ENCODE measurements around the gene SERPIND1. TPM values are rescaled to one million over a fixed set of nuclear protein-coding genes. Genes with fewer than 3 reads are reported as not detected.

The SERPIND1 gene
- total RNA-seq, 4 donors from 2014 or later = 0.24 to 0.37 TPM; not detected in 2

DNA sequence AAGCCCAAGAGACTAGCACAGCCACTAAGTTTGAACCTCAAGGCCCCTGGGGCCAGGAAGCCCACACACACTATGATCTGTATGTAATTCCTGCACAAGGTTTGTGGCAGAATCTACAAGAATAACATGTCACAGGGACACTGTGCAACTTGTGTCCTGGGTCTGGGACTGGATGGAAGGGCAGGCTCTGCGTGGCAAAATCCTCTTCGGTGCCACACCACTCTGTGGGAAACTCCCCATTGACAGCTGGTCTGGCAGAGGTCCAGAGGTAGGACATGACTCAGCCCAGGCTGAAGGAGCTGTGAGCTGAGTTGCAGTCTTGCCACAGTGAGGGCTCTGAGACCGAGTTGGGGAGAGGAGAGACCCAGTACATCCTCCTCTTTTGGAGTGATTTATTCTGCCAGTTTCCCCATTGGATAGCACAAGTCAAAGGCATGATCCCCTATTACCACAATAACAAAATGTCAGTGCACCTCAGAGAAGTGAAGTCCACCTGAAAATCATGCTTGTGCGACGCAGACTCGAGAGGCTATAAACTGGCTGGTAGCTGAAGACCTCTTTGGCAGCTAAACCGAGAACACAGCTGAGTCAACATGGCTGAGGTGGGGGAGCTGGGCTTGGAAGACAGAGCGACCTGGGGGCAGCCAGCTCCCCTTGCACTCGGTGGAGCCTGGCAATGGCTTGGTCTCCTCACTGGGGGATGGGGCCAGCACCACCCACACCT is 23.3 kb upstream of the SERPIND1 start:
- peak; percentile 51 for DNase-seq (ENCODE audit: low spot score)
- ATAC-seq (ENCODE audit: low FRiP score) = peak; percentile 82
- no peak for TF ChIP-seq CTCF (IDR thresholded peaks at IDR 0.05)

DNA sequence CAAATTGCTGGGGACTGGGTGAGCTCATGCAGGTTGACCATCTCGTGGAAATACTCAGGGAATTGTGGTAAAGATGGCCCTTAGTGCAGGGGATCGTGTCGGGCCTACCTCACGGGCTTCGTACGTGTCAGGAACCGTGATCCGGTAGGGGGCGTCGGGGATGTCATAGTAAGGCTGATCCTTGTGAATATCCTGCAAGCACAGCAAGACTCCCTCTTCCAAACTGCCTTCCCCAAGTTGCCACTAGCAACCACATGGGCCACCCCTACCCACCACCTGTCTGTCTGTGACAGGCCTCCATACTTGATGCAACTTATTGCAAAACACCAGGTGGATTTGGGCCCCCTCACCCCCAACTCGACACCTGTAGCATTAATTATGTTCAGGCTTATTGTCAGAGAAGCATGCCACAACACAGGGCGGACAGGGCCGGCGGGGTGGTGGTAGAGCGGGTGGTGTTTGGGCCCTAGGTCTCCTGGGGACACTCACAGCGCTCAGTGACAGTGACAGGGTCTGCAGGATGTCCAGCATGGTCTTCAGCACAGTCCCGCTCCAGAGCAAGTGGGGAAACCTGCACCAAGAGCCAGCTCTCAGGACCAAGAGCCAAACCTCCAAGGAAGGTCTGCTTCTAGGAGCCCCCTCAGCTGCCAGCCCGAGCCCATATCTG is 22.6 kb upstream of the SERPIND1 start:
- no peak for TF ChIP-seq CTCF (IDR thresholded peaks at IDR 0.05)
- no peak for ATAC-seq (ENCODE audit: low FRiP score)
- no peak for DNase-seq (ENCODE audit: low spot score)

- no peak for DNase-seq (ENCODE audit: low spot score)
- ATAC-seq (ENCODE audit: low FRiP score) = no peak
- TF ChIP-seq CTCF (IDR thresholded peaks at IDR 0.05) = no peak
Observed at GRCh38 chr22:20752104-20752741, 21.7 kb upstream of the SERPIND1 start.

GRCh38 chr22:20752873-20753272 is 21.0 kb upstream of the SERPIND1 start:
- DNase-seq (ENCODE audit: low spot score) (no peak), ATAC-seq (ENCODE audit: low FRiP score) (no peak)
- TF ChIP-seq CTCF (IDR thresholded peaks at IDR 0.05) = no peak

- no peak for TF ChIP-seq CTCF (IDR thresholded peaks at IDR 0.05)
- DNase-seq (ENCODE audit: low spot score) (no peak), ATAC-seq (ENCODE audit: low FRiP score) (no peak)
Observed at GRCh38 chr22:20756846-20757245, 17.1 kb upstream of the SERPIND1 start.

- TF ChIP-seq CTCF (IDR thresholded peaks at IDR 0.05) = no peak
- ATAC-seq (ENCODE audit: low FRiP score) = no peak
- no peak for DNase-seq (ENCODE audit: low spot score)
Observed at GRCh38 chr22:20758688-20759087, 15.2 kb upstream of the SERPIND1 start.

Measured in omental fat pad (tissue), 4 donors.